NT2/D1 (cell line): ENCODE measurements around the gene ABCB8.

ENCODE experiments used
- SUZ12 ChIP-seq: IDR thresholded peaks from 2 replicates; pipeline ENCODE4 v1.6.1; 2011; ENCODE audit not compliant: insufficient read length, insufficient read depth; ENCODE audit errors: extremely low read depth
- YY1 ChIP-seq: IDR thresholded peaks from 2 replicates; pipeline ENCODE4 v1.6.1; 2011; ENCODE audit not compliant: insufficient read length, insufficient read depth
- ZNF274 ChIP-seq: IDR thresholded peaks from 2 replicates; pipeline ENCODE4 v1.6.1; 2011; ENCODE audit warnings: mild to moderate bottlenecking, low read depth, low read length

DNA sequence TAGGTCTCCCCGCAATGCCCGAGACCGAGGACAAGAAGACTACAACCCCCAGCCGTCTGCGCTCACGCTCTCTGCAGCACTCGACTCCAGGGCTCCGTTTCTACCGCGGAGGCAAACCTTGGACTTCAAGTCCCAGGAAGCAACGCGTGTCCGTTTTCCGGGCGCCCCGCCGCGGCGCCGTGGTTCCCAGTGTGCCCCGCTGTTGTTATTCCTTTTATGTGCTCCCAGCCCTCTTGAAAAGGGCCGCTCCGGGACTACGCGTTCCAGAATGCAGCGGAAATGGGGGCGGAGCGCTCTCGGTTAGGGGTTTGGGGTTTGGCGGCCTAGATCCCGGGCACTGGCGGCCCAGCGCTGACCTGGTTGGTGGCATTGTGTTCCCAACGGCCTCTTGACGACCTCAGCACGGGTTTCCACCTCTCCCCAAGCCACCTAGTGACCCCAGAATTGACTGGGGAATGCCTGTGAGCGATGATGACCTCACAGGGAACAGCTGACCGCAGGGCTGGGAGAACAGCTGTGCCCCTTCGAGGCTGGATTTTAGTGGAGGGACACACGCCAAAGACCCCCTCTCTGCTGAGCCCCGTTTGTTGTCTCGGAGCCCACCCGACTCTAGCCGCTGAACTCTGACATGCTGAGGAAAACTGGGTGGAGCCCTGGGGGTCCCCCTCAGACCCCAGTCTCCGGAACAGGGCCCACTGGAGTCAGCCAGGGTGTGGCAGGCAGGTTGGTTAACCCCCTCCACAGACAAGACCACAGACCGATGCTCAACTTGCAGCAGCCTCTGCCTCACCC, 29.9 kb downstream of the ABCB8 start:
- TF ChIP-seq YY1 (no peak), SUZ12 (no peak), ZNF274 (no peak)
